Epithelial cell of prostate (primary cell): ENCODE data around the gene CACNA1G.

Experiments used
- DNase-seq: peaks from one replicate; pipeline ENCODE4 v3.0.0-alpha.2; 2011; ENCODE audit warnings: low read depth, low spot score
- H3K27ac ChIP-seq: fragments of 450-650 bp; 2 replicates; pipeline ENCODE4 v1.5.1; 2017; ENCODE audit warnings: mild to moderate bottlenecking

Gene CACNA1G

DNA sequence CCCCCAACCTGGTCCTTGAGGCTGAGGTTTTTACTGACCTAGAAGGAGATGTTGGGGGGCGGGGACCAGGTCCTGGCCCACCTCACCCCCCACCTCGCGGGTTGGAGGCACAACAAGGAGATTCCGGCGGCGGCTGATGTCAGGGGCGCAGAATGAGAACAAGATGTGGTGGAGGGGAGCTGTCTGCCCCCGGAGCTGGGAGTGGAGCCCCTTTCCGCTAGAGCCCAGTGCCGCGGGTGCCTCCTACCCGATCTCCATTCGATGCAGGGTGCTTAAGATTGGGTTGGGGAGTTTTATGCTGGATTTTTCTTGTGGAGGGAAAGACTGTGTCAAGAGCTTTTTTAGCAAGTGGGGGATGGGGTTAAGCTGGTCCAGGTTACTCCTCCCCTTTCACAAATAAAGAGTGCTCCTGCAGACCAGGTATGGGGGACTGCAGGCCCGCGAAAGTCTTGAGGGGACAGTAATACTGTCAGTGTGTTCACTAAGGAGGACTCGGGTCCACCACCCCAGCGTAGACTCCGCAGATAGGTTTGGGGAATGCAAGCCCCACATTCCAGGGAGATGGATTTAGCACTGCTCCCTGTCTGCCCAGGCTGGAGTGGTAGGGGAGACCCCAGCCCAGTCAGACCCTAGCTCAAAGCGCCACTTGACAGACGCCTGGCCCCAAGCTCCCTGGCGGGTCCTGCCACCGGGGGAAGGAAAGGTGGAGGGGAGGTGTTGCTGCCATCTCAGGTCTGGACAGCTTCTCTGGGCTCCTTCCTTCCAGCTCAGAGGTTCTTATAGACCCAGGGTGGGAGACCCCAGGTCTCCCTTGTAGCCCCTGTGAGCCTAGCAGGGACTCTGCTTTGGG lies 2.0 kb downstream of the CACNA1G start:
- no peak for DNase-seq
- no peak overlapping the region for H3K27ac ChIP-seq

DNA sequence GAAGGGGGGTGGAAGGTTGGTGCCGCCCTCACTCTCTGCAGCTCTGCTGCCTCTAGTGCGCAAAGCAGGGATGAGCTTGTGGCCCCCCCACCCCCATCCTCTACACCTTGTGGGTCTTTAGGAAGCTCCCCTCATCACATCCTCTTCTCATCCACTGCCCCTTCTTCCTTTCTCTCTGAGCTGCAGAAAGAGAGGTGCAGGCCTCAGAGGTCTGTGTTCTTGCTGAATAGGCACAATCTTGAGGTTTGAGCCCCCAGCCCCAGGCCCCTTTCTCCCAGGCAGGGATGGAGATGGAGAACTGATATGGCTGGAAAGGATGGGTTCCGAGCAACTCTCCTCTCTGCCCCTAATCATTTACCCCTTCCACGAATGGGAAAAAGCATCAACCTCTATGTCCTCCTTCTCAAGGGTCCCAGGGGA lies 2.6 kb downstream of the CACNA1G start:
- no peak overlapping the region for H3K27ac ChIP-seq
- DNase-seq, result no peak

DNA sequence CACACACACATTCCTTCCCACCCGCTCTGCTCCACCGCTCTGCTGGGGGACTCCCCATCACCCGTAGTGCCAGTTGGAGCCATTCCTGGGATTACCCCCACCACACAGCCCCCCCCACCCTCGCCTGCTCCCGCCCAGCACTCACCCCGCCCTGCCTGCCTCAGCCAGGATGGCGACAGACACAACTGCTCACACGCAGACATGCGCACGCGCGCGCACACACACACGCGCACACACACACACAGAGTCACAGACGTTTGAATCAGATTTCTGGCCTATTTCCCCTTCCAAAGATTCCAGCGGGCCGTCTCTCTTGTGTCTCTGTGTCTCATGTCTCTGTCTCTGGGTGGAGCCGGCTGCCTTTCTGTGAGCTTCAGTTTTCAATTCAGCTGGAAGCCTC lies 4.4 kb downstream of the CACNA1G start:
- DNase-seq, result no peak
- no peak overlapping the region for H3K27ac ChIP-seq

DNA sequence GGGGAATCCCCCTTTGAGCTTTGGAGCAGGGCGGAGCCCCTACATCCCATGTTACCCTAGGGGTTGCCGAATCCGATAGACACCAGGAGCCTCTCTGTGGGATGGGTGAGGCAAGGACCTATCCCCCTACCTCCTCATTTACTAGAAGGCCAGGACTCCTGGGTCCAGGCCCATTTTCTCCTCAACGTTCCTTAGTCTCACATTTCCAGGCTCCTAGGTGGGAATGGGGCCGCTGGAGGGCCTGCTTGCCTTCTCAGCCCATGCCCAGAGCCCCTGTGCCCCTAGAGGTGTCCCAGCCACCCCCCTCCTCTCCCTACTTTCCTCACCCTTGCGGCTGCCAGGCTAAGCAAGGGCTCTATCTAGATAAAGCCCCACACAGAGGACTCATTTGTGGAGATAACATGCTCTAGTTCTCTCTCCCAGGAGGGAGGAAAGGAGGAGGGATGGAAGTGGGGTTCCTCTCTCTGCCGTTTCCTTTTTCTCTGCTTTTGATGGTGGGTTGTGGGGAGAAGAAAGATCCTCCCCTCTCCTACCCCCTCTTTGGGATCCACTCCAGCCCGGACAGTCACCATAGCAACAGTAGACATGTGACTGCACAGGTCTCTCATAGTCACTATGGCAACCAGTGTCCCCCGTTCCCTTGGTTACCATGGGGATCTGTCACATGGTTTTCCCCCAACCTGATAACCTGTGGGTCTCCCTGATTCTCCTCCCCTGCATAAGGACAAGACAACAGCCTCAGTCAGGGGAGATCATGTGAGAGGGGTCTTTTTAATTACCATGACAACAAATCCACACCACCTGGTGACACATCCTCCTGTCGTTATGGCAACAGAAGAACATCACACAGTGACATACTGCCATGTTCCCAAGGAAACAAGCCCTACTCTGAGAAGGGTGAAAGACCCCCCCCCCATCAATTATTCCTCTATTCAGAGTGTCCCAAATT lies 5.2 kb downstream of the CACNA1G start:
- no peak overlapping the region for H3K27ac ChIP-seq
- no peak for DNase-seq

DNA sequence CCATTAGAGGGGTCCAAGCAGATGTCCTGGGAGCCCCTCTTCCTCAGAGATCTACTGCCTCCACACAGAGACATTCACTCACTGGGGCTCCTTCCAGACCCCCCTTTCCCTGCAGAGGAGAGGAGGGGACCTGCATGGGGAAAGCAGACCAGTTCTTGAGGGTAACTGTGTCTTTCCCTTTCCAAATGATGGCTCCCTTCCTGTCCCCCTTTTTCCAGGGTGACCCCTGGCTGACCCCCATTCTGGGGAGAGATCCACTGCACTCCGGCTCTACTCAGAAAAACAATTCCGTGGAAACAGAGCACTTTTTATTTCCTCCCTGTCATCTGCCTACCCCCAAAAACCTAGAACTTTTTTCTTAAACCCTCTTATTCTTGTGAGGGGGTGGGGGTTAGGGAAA lies 6.4 kb downstream of the CACNA1G start:
- H3K27ac ChIP-seq, result no peak overlapping the region
- no peak for DNase-seq

DNA sequence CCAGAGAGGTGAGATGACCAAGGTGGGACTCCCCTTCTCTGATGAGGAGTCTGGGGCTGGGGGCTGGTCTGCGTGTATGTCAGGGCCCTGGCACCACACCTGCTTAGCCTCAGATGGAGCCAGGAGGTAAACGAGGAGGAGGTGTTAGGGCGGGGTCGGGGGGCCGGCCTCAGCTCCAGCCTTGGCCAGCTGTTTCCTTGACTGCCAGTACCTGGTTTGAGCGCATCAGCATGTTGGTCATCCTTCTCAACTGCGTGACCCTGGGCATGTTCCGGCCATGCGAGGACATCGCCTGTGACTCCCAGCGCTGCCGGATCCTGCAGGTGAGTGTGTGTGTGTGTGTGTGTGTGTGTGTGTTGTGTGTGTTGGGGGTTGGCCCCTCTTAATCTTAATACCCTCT lies 8.1 kb downstream of the CACNA1G start:
- DNase-seq, result no peak
- no peak overlapping the region for H3K27ac ChIP-seq

DNA sequence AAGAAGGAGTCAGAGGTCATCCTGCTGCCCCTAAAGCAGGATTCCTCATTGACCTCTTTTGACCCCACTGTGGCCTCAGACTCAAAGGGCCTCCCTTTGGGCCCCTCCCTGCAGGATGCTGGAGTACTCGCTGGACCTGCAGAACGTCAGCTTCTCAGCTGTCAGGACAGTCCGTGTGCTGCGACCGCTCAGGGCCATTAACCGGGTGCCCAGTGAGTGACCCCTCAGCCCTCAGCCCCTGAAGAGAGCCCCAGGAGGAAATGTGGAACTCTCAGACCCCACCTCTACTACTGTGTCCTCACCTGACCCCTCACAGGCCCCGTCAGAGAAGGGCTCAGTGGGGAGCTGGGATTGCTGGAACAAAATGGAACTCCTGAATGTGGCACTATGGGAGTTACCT lies 9.1 kb downstream of the CACNA1G start:
- DNase-seq, result no peak

DNA sequence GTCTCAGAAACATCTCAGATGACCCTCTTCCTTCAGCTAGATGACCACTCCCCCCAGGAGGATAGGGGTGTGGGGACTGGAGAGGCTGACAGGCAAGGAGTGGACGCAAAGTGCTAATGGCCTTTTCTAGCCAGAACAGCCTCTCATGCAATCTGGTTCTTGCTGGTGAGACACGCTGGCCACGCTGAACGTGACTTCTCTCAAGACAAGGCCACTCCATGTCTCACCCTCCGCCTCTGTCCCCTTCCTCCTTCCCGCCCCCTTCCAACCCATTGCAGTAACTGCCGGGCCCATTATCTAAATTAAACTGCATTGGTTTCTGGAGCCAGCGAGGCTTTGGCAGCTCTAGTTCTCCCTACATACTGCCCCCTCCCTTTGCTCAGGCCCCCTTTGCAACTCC lies 9.5 kb downstream of the CACNA1G start:
- H3K27ac ChIP-seq, result no peak overlapping the region
- DNase-seq, result no peak

More for the DNA sequence above, 9.1 kb downstream of the CACNA1G start:
- no peak overlapping the region for H3K27ac ChIP-seq

DNA sequence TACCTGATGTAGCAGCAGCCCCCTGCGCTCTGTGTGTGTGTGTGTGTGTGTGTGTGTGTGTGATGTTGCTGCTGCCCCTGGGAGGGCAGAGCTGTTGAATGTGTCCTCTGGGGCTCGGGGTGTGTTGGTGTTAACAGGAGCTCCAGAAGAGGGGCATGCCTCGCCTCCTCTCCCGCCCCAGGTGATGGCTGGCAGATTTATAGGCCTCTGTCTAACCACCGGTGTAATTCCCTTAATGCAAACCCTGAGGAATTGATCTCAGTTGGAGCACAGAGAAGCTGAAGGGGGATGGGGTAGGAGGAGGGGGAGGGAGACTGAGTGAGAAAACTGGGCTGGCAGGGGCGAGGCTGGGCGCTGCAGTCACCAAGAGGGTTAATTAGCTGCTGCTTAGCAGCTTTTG lies 10.0 kb downstream of the CACNA1G start:
- H3K27ac ChIP-seq, result no peak overlapping the region
- DNase-seq, result no peak

DNA sequence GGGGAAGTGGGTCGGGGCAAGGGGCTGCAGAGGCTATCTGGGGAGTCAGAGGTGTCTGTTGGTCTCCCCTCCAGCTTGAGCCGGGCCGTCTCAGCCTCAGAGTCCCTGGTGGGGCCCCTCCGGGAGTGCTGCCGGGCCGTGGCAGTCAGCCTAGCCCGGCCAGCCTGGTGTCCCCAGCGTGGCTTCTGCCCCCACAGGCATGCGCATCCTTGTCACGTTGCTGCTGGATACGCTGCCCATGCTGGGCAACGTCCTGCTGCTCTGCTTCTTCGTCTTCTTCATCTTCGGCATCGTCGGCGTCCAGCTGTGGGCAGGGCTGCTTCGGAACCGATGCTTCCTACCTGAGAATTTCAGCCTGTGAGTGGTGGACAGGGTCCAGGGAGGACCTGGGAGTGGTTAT lies 11.2 kb downstream of the CACNA1G start:
- H3K27ac ChIP-seq, result no peak overlapping the region
- DNase-seq, result no peak

DNA sequence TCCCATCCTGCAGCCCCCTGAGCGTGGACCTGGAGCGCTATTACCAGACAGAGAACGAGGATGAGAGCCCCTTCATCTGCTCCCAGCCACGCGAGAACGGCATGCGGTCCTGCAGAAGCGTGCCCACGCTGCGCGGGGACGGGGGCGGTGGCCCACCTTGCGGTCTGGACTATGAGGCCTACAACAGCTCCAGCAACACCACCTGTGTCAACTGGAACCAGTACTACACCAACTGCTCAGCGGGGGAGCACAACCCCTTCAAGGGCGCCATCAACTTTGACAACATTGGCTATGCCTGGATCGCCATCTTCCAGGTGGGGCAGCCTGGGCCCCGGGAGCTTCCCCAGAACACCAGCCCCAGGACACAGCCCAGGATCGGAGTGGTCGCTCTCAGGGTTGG lies 12.0 kb downstream of the CACNA1G start:
- no peak overlapping the region for H3K27ac ChIP-seq
- DNase-seq, result no peak

DNA sequence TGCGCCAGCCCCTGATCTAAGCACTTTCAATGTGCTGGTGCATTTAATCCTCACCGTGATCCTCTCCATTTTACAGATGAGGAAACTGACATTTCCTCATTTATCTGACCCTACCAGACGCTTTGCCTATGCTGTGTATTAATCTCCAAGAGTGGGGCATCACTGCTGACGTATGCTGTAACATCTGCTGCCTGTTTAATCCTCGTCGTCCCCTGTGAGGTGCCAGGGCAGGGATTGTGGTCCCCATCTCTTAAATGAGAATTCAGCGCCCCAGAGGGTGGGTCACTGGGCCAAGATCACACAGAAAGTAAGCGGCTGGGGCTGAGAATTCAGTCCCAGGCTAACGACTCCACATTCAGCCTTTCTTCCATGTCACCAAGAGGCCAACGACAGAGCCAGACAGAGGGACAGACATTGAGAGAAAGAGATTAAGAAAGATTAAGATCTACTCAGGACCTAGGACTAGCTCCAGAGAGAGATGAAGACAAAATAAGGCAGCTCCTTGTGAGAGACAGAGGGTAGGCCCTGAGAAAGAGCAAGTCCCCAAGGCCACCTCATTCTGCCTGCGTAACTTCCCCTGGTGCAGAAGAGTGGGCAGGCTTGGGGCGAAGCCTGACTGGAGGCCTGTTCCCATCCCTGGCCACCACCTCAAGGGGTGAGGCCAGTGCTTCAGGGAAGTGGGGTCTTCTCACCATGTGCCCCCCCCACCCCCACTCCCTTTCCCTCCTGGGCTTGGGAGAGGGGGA lies 13.5 kb downstream of the CACNA1G start:
- DNase-seq, result no peak
- H3K27ac ChIP-seq, result no peak overlapping the region

DNA sequence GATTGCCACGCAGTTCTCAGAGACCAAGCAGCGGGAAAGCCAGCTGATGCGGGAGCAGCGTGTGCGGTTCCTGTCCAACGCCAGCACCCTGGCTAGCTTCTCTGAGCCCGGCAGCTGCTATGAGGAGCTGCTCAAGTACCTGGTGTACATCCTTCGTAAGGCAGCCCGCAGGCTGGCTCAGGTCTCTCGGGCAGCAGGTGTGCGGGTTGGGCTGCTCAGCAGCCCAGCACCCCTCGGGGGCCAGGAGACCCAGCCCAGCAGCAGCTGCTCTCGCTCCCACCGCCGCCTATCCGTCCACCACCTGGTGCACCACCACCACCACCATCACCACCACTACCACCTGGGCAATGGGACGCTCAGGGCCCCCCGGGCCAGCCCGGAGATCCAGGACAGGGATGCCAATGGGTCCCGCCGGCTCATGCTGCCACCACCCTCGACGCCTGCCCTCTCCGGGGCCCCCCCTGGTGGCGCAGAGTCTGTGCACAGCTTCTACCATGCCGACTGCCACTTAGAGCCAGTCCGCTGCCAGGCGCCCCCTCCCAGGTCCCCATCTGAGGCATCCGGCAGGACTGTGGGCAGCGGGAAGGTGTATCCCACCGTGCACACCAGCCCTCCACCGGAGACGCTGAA lies 15.2 kb downstream of the CACNA1G start:
- DNase-seq, result no peak
- H3K27ac ChIP-seq, result no peak overlapping the region

DNA sequence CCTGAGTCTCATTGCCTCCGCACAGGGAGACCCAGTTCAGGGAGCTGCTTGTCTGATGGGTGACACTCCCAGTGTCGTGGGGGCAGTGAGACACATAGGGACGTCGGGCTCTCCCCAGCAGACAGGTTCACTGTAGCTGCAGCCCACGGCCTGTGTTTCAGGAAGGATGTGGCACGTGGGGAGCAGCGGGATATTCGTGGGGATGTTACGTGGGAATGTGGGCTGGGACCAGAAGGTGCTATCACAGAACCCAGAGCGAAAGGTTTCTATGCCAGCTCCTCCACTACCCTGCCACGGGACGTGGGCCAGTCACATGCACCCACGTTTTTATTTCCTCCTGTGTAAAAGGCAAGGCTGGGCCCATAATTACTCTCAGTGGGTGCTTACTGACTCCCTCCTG lies 16.3 kb downstream of the CACNA1G start:
- no peak for DNase-seq
- H3K27ac ChIP-seq, result no peak overlapping the region

DNA sequence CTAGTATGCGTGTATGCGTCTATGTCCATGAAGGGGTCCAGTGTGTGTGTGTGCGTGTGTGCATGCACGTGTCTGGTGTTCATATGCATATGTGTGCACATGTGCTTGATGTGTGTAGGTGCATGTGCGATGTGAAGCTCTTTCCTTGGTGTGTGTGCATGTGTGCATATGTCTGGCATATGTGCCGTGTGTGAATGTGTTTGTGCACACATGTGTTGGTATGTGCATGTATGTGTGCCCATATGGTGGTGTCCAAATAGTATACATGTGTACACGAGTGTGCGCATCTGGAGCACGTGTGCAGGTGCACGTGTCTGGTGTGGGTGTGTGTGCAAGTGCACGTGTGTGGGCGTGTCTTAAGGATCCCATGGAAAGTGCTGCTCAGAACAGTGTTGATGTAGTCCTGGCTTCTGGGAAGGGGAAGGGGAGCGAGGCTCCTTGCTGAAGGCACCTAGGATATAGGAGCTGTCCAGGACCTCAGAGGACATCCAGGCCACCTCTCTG lies 17.0 kb downstream of the CACNA1G start:
- H3K27ac ChIP-seq, result no peak overlapping the region
- no peak for DNase-seq

DNA sequence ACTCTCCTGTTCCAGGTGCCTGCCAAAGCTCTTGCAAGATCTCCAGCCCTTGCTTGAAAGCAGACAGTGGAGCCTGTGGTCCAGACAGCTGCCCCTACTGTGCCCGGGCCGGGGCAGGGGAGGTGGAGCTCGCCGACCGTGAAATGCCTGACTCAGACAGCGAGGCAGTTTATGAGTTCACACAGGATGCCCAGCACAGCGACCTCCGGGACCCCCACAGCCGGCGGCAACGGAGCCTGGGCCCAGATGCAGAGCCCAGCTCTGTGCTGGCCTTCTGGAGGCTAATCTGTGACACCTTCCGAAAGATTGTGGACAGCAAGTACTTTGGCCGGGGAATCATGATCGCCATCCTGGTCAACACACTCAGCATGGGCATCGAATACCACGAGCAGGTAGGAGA lies 17.7 kb downstream of the CACNA1G start:
- no peak for DNase-seq
- no peak overlapping the region for H3K27ac ChIP-seq

DNA sequence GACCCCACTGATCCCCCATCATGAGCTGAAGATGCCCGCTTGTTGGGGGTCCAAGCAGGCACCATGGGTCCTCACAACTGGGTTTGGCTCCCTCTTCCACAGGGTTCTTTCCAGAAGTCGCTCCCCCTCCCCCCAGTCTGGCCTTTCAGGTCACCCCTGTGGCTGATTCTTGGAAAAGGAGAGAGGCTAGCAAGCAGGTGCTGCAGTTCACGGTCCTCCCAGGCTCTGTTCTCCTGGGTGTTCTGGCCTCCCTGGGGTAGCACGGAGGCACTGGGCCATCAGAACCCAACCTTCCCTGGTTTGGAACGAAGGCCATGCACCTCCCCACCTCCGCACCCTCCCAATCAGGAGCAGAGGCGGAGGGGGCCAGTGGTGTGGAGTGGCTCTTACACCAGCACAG lies 18.9 kb downstream of the CACNA1G start:
- DNase-seq, result no peak
- no peak overlapping the region for H3K27ac ChIP-seq

DNA sequence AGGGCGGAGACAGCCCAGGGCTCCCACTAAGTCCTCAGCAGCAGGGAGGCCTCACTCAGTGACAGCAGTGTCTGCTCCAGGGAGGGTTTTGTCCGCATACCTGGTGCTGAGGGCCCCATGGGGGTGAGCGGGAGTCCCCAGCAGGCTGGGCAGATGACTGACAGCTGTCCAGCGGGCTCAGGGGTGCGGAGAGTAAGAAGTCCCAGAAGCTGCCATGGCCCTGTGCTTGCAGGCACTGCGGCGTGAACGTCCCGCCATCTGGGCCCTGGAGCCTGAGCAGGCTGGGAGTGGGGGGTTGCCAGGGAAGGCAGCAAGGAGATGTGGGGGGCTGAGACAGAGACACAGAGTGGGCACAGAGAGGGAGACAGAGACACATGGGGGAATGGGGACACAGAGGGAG lies 20.1 kb downstream of the CACNA1G start:
- no peak for DNase-seq
- H3K27ac ChIP-seq, result no peak overlapping the region

DNA sequence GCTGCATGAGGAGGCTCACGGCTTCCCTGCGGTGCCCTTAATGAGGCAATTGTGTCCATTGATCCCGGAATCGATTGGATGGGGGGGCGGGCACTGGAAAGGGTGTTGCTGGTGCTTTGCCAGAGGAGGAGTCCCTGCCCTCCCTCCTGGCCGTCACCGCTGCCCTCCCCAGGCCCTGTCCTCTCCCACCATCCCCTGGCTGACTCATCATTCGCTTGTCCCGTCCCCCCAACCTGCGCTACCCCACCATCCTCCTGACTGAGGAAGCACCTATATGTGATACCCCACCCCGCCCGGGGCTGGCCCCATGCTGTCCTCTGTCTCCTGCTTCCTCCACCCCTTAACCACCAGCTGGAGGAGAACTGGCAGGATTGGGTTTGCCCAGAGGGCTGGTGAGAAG lies 20.8 kb downstream of the CACNA1G start:
- no peak overlapping the region for H3K27ac ChIP-seq
- DNase-seq, result no peak

DNA sequence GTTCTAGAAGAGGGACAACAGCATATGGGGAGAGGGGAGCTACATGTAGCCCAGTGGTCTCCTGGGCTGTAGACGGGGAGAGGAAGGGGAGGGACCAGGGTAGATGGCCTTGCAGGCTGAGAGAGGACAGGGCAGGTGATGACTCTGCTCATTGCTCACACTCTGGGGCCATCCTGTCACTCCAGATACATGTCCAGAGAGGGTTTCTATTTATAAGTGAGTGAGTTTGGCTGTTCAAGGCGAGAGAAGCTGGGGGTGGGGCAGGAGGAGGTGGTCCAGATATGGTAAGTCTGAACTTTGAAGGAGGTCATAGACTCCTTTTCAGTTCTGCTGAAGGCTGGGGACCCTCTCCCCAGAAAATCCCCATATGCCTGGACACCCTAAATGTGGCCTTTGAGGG lies 22.2 kb downstream of the CACNA1G start:
- no peak for DNase-seq

More for the DNA sequence above, 22.2 kb downstream of the CACNA1G start:
- no peak overlapping the region for H3K27ac ChIP-seq
